HG03196 (cell line): Measurements from ENCODE around the gene JAKMIP1.

Source experiments
- ATAC-seq: cut with Tn5 transposase; IDR thresholded peaks from one replicate; pipeline ENCODE4 v1.9.1; 2021; ENCODE audit not compliant: unreplicated experiment

The JAKMIP1 gene

GRCh38 chr4:6200011-6200921, at the start of gene JAKMIP1:
JAKMIP1 (minus strand) TSS chr4:6200549; CDS start chr4:6112850, 87,699 bp downstream.
- peak; percentile 78 for ATAC-seq

- no peak for ATAC-seq
These were observed 48.0 kb upstream of the JAKMIP1 start for GRCh38 chr4:6248394-6248793.

DNA sequence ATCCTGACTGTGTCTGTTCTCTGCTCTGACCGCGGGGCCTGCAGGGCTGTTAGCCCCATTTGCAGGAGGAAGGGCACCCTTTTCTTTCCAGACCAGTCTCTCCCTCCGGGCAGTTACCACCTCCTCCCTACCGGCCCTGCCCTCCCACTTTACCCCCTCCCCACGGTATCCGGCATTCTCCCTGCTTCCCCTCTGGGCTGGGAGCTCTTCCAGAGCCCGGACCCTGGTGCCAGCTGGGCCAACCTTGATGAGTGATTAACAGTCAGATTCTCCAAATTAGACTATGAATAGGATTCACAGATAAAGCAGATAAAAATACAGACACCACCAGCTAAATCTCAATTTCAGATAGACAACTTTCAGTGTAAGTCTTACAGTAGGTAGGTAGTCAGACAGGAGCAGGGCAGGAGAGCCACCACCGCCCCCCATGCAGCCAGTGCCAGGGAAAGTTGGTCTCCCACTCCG, 45.9 kb upstream of the JAKMIP1 start:
- ATAC-seq: no peak

- no peak for ATAC-seq
These were observed 45.2 kb upstream of the JAKMIP1 start for GRCh38 chr4:6245246-6246169.

- no peak for ATAC-seq
These were observed 42.1 kb upstream of the JAKMIP1 start for GRCh38 chr4:6242271-6243029.

DNA sequence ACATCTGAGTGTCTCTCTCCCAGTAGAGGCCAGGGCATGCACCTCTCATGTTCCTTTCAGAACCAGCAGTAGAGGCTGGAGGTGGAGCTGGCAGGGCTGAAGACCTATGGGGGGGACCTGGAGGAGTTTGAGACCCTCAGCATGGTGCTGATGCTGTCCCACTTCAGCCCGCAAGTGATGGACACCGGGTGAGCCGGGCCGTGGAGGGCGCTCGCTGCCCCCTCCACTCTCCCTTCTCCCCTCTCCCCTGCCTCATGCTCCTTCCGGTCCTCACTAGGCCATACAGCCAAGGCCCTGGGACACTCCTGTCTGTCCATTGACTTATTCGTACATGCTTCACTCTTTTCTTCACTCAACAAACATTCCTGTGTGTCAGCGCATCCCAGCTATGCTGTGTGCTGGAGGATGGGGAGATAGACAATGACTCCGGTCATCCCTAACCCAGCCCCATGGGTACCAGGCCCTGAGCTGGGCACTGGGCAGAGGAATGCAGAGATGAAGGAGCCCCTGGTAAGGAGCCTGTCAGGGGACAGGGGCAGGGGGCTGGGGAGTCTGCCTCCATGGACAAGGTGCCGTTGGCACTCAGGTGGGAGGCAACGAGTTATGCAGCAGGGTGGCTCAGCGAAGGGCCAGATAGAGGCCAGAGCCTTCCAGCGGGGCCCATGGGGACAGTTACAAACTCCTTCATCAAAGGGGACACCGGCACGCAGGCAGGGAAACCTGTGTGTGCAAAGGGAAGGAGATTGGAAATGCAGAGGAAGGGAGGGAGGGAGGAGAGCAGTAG, 40.9 kb upstream of the JAKMIP1 start:
- no peak for ATAC-seq

- no peak for ATAC-seq
These were observed 39.6 kb upstream of the JAKMIP1 start for GRCh38 chr4:6239968-6240367.

GRCh38 chr4:6239486-6239885, 39.1 kb upstream of the JAKMIP1 start:
- no peak for ATAC-seq

DNA sequence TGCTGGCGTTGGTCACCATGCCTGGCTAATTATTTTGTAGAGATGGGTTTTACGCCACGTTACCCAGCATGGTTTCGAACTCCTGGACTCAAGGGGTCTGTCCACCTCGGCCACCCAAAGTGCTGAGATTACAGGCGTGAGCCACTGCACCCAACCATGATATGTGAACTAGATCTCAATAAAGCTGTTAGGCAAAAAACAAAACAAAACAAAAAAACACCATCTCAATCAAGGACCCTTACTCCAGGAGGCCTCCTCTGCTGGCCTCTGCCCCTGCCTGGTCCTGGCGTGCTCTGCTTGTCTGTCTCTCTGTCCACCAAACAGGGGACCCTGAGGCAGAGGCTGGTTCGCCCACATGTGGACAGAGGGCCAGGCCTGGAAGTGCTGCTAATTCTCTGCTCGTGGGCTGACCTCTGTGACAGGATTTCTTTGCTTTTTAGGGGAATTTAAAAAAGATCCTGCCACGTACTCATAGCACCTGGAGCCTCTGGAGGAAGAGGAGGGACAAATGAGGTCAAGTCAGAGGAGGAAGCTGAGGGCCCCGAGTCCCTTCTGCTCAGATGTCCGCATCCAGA, 36.6 kb upstream of the JAKMIP1 start:
- no peak for ATAC-seq

- no peak for ATAC-seq
These were observed 35.7 kb upstream of the JAKMIP1 start for GRCh38 chr4:6235901-6236640.

GRCh38 chr4:6235012-6235411, 34.7 kb upstream of the JAKMIP1 start:
- ATAC-seq: no peak

GRCh38 chr4:6233929-6234328, 33.6 kb upstream of the JAKMIP1 start:
- ATAC-seq: no peak

GRCh38 chr4:6232836-6233785, 32.8 kb upstream of the JAKMIP1 start:
- no peak for ATAC-seq

DNA sequence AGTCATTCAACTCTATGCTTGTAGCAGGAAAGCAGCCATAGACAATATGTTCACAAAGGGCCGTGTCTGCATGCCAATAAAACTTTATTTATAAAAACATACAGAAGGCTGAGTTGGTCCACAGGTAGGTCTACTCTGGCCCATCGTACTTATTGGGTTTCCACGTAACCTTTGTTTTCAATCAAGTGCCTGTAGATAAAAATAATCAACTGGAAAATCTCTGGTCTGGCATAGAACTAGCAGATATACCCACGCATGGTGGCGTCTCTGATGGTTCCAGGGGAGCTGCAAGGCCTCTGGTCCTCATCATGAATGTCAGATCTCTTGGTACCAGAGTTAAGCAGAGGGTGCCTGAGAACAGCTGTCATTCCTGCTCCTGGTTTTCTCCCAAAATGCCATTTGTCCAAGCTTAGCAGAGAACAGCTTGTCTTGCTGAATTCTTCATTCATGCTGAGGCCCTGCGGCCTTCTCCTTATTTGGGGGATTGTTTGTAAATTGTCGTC, 31.4 kb upstream of the JAKMIP1 start:
- ATAC-seq: no peak

DNA sequence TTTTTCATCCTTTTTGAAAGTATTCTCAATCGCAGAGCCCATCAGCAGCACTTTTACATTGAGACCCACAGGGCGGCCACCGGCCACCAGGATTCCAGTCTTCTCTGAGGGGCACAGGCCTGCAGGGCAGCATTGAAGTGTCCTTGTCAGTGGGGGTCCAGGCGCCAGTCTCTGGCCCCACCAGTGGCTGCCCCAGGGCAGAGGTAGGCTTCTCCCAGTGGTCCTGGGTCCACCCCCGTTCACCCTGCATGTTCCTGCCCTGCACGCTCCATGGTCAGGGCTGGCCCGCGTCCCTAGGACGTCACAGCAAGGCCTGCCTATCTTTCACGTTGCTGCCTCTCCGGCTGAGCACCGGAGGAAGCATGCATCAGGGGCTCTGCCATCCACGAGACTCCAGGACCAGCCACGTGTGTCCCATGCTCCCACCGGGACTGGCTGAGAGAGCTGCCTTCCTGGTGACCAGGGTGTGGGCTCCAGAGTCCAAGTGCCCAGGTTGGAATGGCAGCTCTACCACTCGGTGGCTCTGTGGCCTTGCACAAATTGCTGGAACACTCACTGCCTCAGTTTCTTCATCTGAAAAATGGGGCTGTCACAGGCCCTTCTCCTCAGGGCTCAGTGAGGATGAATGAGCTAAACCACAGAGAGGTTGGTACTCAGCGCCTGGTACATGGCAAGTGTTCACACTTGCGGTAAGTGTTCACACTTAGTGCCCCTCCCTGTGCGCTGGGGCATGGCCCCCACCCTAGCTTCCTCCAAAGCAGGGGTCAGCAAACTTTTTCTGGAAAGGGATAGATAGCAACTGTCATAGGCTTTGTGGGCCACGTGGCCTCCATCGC, 30.7 kb upstream of the JAKMIP1 start:
- no peak for ATAC-seq

DNA sequence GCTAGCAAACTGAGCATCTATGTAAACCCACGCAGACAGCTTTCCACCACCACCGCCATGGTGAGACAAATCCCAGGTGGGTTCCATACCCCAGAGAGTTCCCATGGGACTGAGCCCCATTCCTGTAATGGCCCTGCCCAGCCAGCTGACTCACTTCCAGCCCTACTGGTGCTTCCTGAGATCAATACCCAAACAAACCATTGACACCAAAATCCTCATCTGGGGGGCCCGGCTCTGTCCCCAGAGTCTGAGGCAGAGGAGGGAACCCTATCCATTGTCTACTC, 30.1 kb upstream of the JAKMIP1 start:
- ATAC-seq: no peak
